ENCODE results near the gene GPR132. TPM values are rescaled to one million over a fixed set of nuclear protein-coding genes. Genes with fewer than 3 reads are reported as not detected.

Gene GPR132
- total and polyA plus RNA-seq, 2 of the 13 experiments (the other 11 are each of a cell fraction or from before 2014, with no cell fraction given): not detected

DNA sequence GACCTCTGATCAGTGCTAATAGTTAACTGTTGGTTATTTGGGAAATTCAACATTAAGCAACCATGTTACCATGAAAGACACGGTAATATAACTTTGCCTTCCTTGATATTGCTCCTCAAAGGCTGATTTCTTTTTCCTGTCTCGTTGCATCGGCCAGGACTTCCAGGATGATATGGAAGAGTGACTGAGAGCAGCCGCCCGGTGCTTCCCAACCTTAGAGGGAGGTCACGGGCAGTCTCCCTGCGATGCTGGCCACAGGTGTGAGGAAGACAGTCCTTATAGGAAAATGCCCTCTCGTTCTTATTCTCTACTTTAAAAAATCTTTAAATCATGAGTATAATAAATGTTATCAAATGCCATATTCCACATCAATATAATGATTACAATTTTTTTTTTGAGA, 33.1 kb upstream of the GPR132 start:
- no peak for DNase-seq (ENCODE audit: low spot score)
- intact Hi-C loops (cut with micrococcal nuclease; ENCODE audit: unreplicated experiment): no loop called here
- in situ Hi-C loops (cut with HindIII; ENCODE audit: extremely low pct_ligation_motif_present, low pct_unique_long_range_greater_than_20kb): loop anchor here (10.0 kb wide), 1 partner anchor 46 kb away; no protein-coding TSS in a partner anchor
- H3K4me2 ChIP-seq (ENCODE audit: low read depth, low read length): no peak overlapping the region
- H3K79me2 ChIP-seq (ENCODE audit: insufficient read depth, low read length): no peaks in the 10 kb centered on the region
- H3K9me3 ChIP-seq (ENCODE audit: low read length): peaks cover 3% of the 10 kb centered on the region; the same call in 1 of the 2 replicates
- H3K4me3 ChIP-seq (replicated peaks in 1 of 3; ENCODE audit: insufficient read depth in 1 of 3, low read depth in 2 of 3, low read length in 3 of 3): no peak overlapping the region
- ChIA-PET POLR2A (no interaction called here), CTCF (ENCODE audit: low intra/inter-chr PET ratio, low total read pairs) (no interaction called here)
- H4K20me1 ChIP-seq (ENCODE audit: insufficient read depth, low read length): no peaks in the 10 kb centered on the region
- H3K36me3 ChIP-seq (replicated peaks in 1 of 2; ENCODE audit: control insufficient read depth in 1 of 2, insufficient read depth in 2 of 2, low read length in 2 of 2): no peaks in the 10 kb centered on the region
- no TSS peak for BruUV-seq (replicated peaks)
- H3K4me1 ChIP-seq (ENCODE audit: insufficient read depth, low read length): peaks cover 6% of the 10 kb centered on the region; the same call in 1 of the 2 replicates
- TF ChIP-seq, protein P1, sequence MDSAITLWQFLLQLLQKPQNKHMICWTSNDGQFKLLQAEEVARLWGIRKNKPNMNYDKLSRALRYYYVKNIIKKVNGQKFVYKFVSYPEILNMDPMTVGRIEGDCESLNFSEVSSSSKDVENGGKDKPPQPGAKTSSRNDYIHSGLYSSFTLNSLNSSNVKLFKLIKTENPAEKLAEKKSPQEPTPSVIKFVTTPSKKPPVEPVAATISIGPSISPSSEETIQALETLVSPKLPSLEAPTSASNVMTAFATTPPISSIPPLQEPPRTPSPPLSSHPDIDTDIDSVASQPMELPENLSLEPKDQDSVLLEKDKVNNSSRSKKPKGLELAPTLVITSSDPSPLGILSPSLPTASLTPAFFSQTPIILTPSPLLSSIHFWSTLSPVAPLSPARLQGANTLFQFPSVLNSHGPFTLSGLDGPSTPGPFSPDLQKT (CRISPR knock-in tag; IDR thresholded peaks at IDR 0.05; ENCODE audit: borderline replicate concordance): no peak
- TF ChIP-seq, protein P2, sequence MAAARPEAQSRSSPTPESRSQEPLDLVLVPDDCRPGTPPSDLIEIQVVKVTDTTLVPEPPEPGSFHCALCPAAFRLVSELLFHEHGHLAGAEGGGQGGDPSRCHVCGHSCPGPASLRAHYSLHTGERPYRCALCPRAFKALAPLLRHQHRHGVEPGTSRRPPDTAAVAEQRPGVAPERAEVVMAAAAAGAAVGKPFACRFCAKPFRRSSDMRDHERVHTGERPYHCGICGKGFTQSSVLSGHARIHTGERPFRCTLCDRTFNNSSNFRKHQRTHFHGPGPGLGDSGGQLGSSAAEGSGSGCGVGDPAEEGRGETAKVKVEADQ (CRISPR knock-in tag; IDR thresholded peaks at IDR 0.05; ENCODE audit: borderline replicate concordance): no peak
- TF ChIP-seq, protein P3, sequence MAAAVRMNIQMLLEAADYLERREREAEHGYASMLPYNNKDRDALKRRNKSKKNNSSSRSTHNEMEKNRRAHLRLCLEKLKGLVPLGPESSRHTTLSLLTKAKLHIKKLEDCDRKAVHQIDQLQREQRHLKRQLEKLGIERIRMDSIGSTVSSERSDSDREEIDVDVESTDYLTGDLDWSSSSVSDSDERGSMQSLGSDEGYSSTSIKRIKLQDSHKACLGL (CRISPR knock-in tag; IDR thresholded peaks at IDR 0.05): no peak
- TF ChIP-seq RXRA (CRISPR knock-in tag; IDR thresholded peaks at IDR 0.05): no peak
- no peak overlapping the region for H2AFZ ChIP-seq (ENCODE audit: low read length)
- FAIRE-seq: no peak
- ATAC-seq: no peak
- 28% methylated on average over 8 of the region's 8 CpGs for WGBS (ENCODE audit: low lambda C conversion rate)
- H3K27me3 ChIP-seq (ENCODE audit: control insufficient read depth in 1 of 2, insufficient read depth in 2 of 2, low read length in 2 of 2): peaks cover 9 to 52% of the 10 kb centered on the region in 2 experiments; a peak in 4 of 5 replicates
- H3K27ac ChIP-seq (ENCODE audit: extremely low read length, insufficient read depth, low read length): no peak overlapping the region
- H3K9ac ChIP-seq (ENCODE audit: insufficient read depth, low read depth, low read length): no peak overlapping the region

DNA sequence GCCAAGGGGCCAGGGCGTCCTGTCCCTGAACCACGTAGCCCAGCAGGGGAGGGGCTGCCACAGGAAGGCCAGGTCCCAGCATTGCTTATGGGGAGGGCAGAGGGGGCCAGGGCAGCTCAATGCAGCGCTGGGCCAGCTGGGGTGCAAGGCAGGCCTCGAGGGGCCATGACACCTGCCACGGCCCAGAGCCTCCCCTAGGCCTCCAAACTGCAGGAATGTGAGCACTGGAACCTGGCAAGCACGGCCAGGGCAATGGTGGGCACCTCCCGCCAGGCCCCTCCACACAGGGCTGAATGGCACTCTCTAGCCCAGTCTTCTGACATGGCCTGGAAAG, 32.5 kb upstream of the GPR132 start:
- Histone ChIP-seq H3K27ac (ENCODE audit: extremely low read length, insufficient read depth, low read length) (no peak overlapping the region), H2AFZ (ENCODE audit: low read length) (no peak overlapping the region), H3K4me2 (ENCODE audit: low read depth, low read length) (no peak overlapping the region), H3K36me3 (replicated peaks in 1 of 2; ENCODE audit: control insufficient read depth in 1 of 2, insufficient read depth in 2 of 2, low read length in 2 of 2) (no peaks in the 10 kb centered on the region), H3K4me3 (replicated peaks in 1 of 3; ENCODE audit: insufficient read depth in 1 of 3, low read depth in 2 of 3, low read length in 3 of 3) (no peak overlapping the region), H3K27me3 (ENCODE audit: control insufficient read depth in 1 of 2, insufficient read depth in 2 of 2, low read length in 2 of 2) (peaks cover 9 to 47% of the 10 kb centered on the region in 2 experiments; a peak in 4 of 5 replicates), H3K4me1 (ENCODE audit: insufficient read depth, low read length) (peaks cover 7% of the 10 kb centered on the region), H4K20me1 (ENCODE audit: insufficient read depth, low read length) (no peaks in the 10 kb centered on the region), H3K79me2 (ENCODE audit: insufficient read depth, low read length) (no peaks in the 10 kb centered on the region), H3K9me3 (ENCODE audit: low read length) (peaks cover 3% of the 10 kb centered on the region; the same call in 1 of the 2 replicates), H3K9ac (ENCODE audit: insufficient read depth, low read depth, low read length) (no peak overlapping the region)
- intact Hi-C loops (cut with micrococcal nuclease; ENCODE audit: unreplicated experiment): no loop called here
- CTCF ChIA-PET (ENCODE audit: low intra/inter-chr PET ratio, low total read pairs): no interaction called here
- in situ Hi-C loops (cut with HindIII; ENCODE audit: extremely low pct_ligation_motif_present, low pct_unique_long_range_greater_than_20kb): loop anchor here (10.0 kb wide), 1 partner anchor 47 kb away; no protein-coding TSS in a partner anchor
- no peak for ATAC-seq
- FAIRE-seq: no peak
- WGBS (ENCODE audit: low lambda C conversion rate): 0% methylated on average over 3 of the region's 7 CpGs
- BruUV-seq (replicated peaks): no TSS peak
- no peak for DNase-seq (ENCODE audit: low spot score)
- no peak for TF ChIP-seq ZBTB20 (CRISPR knock-in tag; IDR thresholded peaks at IDR 0.05; ENCODE audit: borderline replicate concordance, low read depth)
- TF ChIP-seq SNAI1 (CRISPR knock-in tag; IDR thresholded peaks at IDR 0.05; ENCODE audit: borderline replicate concordance): no peak
- POLR2A ChIA-PET: no interaction called here

Measured in HepG2 (cell line).